Measurements from ENCODE around the gene UBR1.

DNA sequence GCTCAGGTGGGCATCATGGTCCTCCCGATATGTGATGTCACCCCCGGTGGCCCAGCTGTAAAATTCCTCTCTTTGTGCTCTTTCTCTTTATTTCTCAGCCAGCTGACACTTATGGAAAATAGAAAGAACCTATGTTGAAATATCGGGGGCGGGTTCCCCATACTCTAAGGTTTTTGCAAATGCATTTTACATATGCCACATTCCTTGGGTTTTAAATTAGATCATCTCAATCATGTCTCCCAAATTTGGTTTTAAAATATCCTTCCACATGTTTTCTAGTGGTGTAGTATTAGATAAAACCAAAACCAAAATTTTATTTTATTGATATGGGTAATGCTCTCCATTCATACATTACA, 23.1 kb upstream of the UBR1 start:
- TF ChIP-seq, protein P1, sequence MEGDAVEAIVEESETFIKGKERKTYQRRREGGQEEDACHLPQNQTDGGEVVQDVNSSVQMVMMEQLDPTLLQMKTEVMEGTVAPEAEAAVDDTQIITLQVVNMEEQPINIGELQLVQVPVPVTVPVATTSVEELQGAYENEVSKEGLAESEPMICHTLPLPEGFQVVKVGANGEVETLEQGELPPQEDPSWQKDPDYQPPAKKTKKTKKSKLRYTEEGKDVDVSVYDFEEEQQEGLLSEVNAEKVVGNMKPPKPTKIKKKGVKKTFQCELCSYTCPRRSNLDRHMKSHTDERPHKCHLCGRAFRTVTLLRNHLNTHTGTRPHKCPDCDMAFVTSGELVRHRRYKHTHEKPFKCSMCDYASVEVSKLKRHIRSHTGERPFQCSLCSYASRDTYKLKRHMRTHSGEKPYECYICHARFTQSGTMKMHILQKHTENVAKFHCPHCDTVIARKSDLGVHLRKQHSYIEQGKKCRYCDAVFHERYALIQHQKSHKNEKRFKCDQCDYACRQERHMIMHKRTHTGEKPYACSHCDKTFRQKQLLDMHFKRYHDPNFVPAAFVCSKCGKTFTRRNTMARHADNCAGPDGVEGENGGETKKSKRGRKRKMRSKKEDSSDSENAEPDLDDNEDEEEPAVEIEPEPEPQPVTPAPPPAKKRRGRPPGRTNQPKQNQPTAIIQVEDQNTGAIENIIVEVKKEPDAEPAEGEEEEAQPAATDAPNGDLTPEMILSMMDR (conservative IDR thresholded peaks at IDR 0.05; ENCODE audit: low read length): no peak
- TF ChIP-seq EZH2phosphoT487 (IDR thresholded peaks at IDR 0.05; ENCODE audit: borderline replicate concordance, low read depth, low read length): no peak

Data from OCI-LY7 (cell line).